Activated naive CD4-positive, alpha-beta T cell treated with anti-CD3 and anti-CD28 coated beads for 36 hours (primary cell): ENCODE data around the gene FBXO40. TPM values are rescaled to one million over a fixed set of nuclear protein-coding genes. Genes with fewer than 3 reads are reported as not detected.

Source experiments
- CTCF ChIA-PET: fragments of 350-600 bp; sonication (Branson Sonifier 250); formaldehyde crosslinking; loops from one replicate; lab custom pipeline; 2021; ENCODE audit warnings: antibody characterized with exemption; lab: Charles Lee
- DNase-seq: peaks from one replicate; pipeline ENCODE4 v3.0.0-alpha.2; 2020
- H3K27ac Mint-ChIP-seq: one replicate; pipeline ENCODE4 v1.8.0; 2021; ENCODE audit warnings: mild to moderate bottlenecking, mixed read lengths
- H3K27me3 Mint-ChIP-seq: one replicate; pipeline ENCODE4 v1.8.0; 2021; ENCODE audit warnings: low read depth, mixed read lengths
- H3K36me3 Mint-ChIP-seq: one replicate; pipeline ENCODE4 v1.8.0; 2021; ENCODE audit warnings: low read depth, mixed read lengths
- H3K4me1 Mint-ChIP-seq: one replicate; pipeline ENCODE4 v1.8.0; 2021; ENCODE audit warnings: low read depth, mixed read lengths
- H3K4me3 Mint-ChIP-seq: one replicate; pipeline ENCODE4 v1.8.0; 2021; ENCODE audit warnings: mild to moderate bottlenecking, moderate library complexity, mixed read lengths
- H3K9me3 Mint-ChIP-seq: one replicate; pipeline ENCODE4 v1.8.0; 2021; ENCODE audit warnings: mixed read lengths
- intact Hi-C: fragments of 100-400 bp; cut with micrococcal nuclease; formaldehyde crosslinking; loops from one replicate; pipeline ENCODE4 v1.15.1; 2023
- total RNA-seq, 2 experiments: library from RNA; stranded (reverse); gene quantifications; one replicate each; pipeline ENCODE4 v1.2.3, GENCODE V29; 2021

Gene FBXO40
- total RNA-seq, 2 experiments from 2014 or later: not detected

- Mint-ChIP-seq H3K36me3 (peaks cover 61% of the 10 kb centered on the region), H3K27me3 (no peaks in the 10 kb centered on the region), H3K27ac (peak overlapping the region; percentile 86), H3K9me3 (no peaks in the 10 kb centered on the region), H3K4me3 (peak overlapping the region; percentile 30), H3K4me1 (peaks cover 79% of the 10 kb centered on the region)
- DNase-seq: no peak
- intact Hi-C loops: loop anchor here (5.0 kb wide), 1 partner anchor 448 kb away; no protein-coding TSS in a partner anchor
- CTCF ChIA-PET: interaction anchor here (0.9 to 1.5 kb wide), 2 partner anchors 15 to 60 kb away, joined by 3 read pairs; no protein-coding TSS in a partner anchor
Observed at GRCh38 chr3:121654493-121655385, 61.6 kb downstream of the FBXO40 start.

DNA sequence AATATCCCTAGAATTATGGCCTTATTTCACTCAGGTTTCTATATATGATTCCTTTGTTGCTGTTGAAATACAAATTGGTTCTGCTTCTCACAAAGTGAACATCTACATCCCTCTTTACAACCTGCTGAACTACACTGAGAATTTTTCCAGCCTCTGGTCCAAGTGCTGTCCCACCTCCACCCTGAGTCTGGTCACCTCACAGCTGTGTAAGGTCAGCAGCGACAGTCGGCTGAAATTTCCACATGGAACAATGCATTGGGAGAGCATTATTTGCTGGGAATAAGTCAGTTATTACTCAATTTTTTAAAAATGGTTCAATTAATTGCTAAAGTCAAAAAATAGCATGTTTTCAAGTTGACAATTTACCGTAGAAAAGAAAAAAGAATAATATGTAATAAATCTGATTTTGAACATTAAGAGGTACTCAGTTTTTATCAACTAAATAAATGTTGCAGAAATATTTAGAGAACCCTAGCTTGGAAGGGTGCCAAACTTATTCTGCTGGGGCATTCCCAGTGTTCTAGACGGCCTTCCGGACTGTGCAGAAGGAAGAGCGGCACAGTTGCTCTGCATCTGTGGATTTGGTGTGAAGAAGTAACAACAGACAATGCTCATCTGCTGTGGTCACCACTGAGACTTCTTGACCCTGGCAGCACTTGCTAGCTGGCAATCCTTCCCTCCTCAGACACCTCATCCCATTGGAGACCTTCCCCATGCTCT lies 65.7 kb downstream of the FBXO40 start:
- CTCF ChIA-PET: interaction anchor here (0.5 to 1.3 kb wide), 2 partner anchors 9 to 112 kb away, joined by 3 to 4 read pairs; no protein-coding TSS in a partner anchor
- DNase-seq: no peak
- H3K36me3 Mint-ChIP-seq: peaks cover 41% of the 10 kb centered on the region
- no peaks in the 10 kb centered on the region for H3K9me3 Mint-ChIP-seq
- peaks cover 64% of the 10 kb centered on the region for H3K4me1 Mint-ChIP-seq
- H3K27ac Mint-ChIP-seq: peak overlapping the region; percentile 100
- no peaks in the 10 kb centered on the region for H3K27me3 Mint-ChIP-seq
- intact Hi-C loops: loop anchor here (5.0 kb wide), 1 partner anchor 443 kb away; no protein-coding TSS in a partner anchor
- H3K4me3 Mint-ChIP-seq: peak overlapping the region; percentile 99

GRCh38 chr3:121659586-121659985 lies 66.4 kb downstream of the FBXO40 start:
- intact Hi-C loops: loop anchor here (5.0 kb wide), 1 partner anchor 443 kb away; no protein-coding TSS in a partner anchor
- Mint-ChIP-seq H3K36me3 (peaks cover 40% of the 10 kb centered on the region), H3K27ac (peak overlapping the region; percentile 100), H3K4me3 (peak overlapping the region; percentile 99), H3K9me3 (no peaks in the 10 kb centered on the region), H3K4me1 (peaks cover 59% of the 10 kb centered on the region), H3K27me3 (no peaks in the 10 kb centered on the region)
- CTCF ChIA-PET: interaction anchor here (1.3 to 1.7 kb wide), 2 partner anchors 10 to 111 kb away, joined by 3 to 4 read pairs; no protein-coding TSS in a partner anchor
- no peak for DNase-seq

- Mint-ChIP-seq H3K4me3 (peak within 1 kb of the TSS; percentile 99), H3K9me3 (no peaks in the 10 kb centered on the region), H3K27ac (peak within 1 kb of the TSS; percentile 100), H3K36me3 (peaks cover 41% of the 10 kb centered on the region), H3K27me3 (no peaks in the 10 kb centered on the region), H3K4me1 (peaks cover 53% of the 10 kb centered on the region)
- CTCF ChIA-PET: interaction anchor here (1.3 to 1.7 kb wide), 3 partner anchors 9 to 112 kb away, joined by 3 to 4 read pairs (median 3); no protein-coding TSS in a partner anchor
- DNase-seq: peak; percentile 82
- intact Hi-C loops: loop anchor here (1.0 to 10.0 kb wide), 15 partner anchors 11 to 1566 kb away; partner anchors contain the start of genes EAF2, GOLGB1, GSK3B and GTF2E1
Observed at GRCh38 chr3:121660356-121661171, 67.4 kb downstream of the FBXO40 start, which contains the start of gene HCLS1. HCLS1 (minus strand) TSS chr3:121660903; CDS start chr3:121658347, 2,556 bp downstream.

- H3K9me3 Mint-ChIP-seq: no peaks in the 10 kb centered on the region
- H3K4me3 Mint-ChIP-seq: peak overlapping the region; percentile 99
- DNase-seq: no peak
- CTCF ChIA-PET: interaction anchor here (1.3 to 1.7 kb wide), 2 partner anchors 10 to 113 kb away, joined by 3 read pairs; no protein-coding TSS in a partner anchor
- H3K36me3 Mint-ChIP-seq: peaks cover 43% of the 10 kb centered on the region
- intact Hi-C loops: loop anchor here (2.0 to 10.0 kb wide), 6 partner anchors 485 to 1567 kb away; partner anchors contain the start of genes GSK3B, MIX23, NDUFB4 and SEC22A
- peak overlapping the region; percentile 100 for H3K27ac Mint-ChIP-seq
- H3K27me3 Mint-ChIP-seq: no peaks in the 10 kb centered on the region
- peaks cover 47% of the 10 kb centered on the region for H3K4me1 Mint-ChIP-seq
Observed at GRCh38 chr3:121661376-121661775, 68.2 kb downstream of the FBXO40 start.

DNA sequence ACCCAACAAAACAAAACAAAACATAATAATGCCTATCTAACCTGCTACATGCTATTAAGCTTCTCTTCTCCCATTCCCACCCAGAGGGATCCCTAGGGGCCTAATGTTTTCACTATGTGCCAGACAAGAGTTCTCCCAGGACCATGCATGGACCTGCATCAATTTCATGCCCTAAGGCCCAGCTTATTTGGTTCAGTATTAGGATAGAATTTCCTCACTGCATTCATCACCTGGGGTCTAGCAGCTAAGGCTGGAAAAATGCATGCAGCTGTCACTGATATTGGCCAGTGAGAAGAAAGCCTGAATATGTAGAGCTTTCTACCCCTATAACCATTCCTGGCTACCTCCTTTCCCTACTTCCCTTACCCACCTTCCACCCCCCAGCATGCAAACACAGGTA lies 69.6 kb downstream of the FBXO40 start:
- no peak overlapping the region for H3K27ac Mint-ChIP-seq
- H3K4me1 Mint-ChIP-seq: peaks cover 33% of the 10 kb centered on the region
- H3K9me3 Mint-ChIP-seq: no peaks in the 10 kb centered on the region
- intact Hi-C loops: loop anchor here (10.0 kb wide), 3 partner anchors 592 to 1568 kb away; partner anchors contain the start of genes GSK3B and SEC22A
- CTCF ChIA-PET: interaction anchor here (0.9 kb wide), 1 partner anchor 28 kb away, joined by 3 read pairs; no protein-coding TSS in a partner anchor
- no peaks in the 10 kb centered on the region for H3K27me3 Mint-ChIP-seq
- DNase-seq: no peak
- H3K4me3 Mint-ChIP-seq: no peak overlapping the region
- H3K36me3 Mint-ChIP-seq: peaks cover 36% of the 10 kb centered on the region

GRCh38 chr3:121663171-121663847 lies 70.1 kb downstream of the FBXO40 start:
- CTCF ChIA-PET: interaction anchor here (0.9 kb wide), 1 partner anchor 28 kb away, joined by 3 read pairs; no protein-coding TSS in a partner anchor
- Mint-ChIP-seq H3K9me3 (no peaks in the 10 kb centered on the region), H3K4me3 (no peak overlapping the region), H3K27me3 (no peaks in the 10 kb centered on the region), H3K4me1 (peaks cover 28% of the 10 kb centered on the region), H3K27ac (no peak overlapping the region), H3K36me3 (peaks cover 31% of the 10 kb centered on the region)
- DNase-seq: no peak
- intact Hi-C loops: loop anchor here (10.0 kb wide), 3 partner anchors 591 to 1569 kb away; partner anchors contain the start of genes GSK3B and SEC22A

DNA sequence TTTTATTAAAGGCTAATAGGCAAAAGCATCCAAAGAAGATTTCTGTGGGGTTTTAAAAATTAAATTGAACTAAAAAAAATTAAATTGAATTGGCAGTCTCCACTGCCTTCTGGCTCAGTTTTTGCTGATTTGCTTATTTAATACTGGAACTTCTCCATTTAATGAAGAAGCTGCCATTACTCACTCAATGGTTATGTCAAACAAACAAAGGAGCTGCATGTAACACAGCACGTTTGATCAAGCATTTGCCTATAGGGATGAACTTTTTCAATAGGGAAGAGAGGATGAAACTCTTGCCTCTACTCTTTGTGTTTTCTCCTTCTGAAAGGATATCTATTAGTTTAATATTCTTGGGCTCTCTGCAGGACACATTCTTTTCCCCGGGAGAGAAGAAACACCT lies 72.3 kb downstream of the FBXO40 start:
- H3K4me1 Mint-ChIP-seq: peaks cover 10% of the 10 kb centered on the region
- H3K4me3 Mint-ChIP-seq: no peak overlapping the region
- no peak for DNase-seq
- H3K27ac Mint-ChIP-seq: no peak overlapping the region
- H3K27me3 Mint-ChIP-seq: no peaks in the 10 kb centered on the region
- intact Hi-C loops: loop anchor here (10.0 kb wide), 3 partner anchors 589 to 1571 kb away; partner anchors contain the start of genes GSK3B and SEC22A
- CTCF ChIA-PET: no interaction called here
- no peaks in the 10 kb centered on the region for H3K9me3 Mint-ChIP-seq
- peaks cover 24% of the 10 kb centered on the region for H3K36me3 Mint-ChIP-seq

GRCh38 chr3:121667333-121667732 lies 74.2 kb downstream of the FBXO40 start:
- H3K27ac Mint-ChIP-seq: no peak overlapping the region
- intact Hi-C loops: loop anchor here (10.0 kb wide), 3 partner anchors 587 to 1573 kb away; partner anchors contain the start of genes GSK3B and SEC22A
- no peak overlapping the region for H3K4me3 Mint-ChIP-seq
- no peaks in the 10 kb centered on the region for H3K4me1 Mint-ChIP-seq
- H3K36me3 Mint-ChIP-seq: peaks cover 26% of the 10 kb centered on the region
- no peak for DNase-seq
- no peaks in the 10 kb centered on the region for H3K27me3 Mint-ChIP-seq
- H3K9me3 Mint-ChIP-seq: no peaks in the 10 kb centered on the region
- CTCF ChIA-PET: interaction anchor here (1.1 kb wide), 1 partner anchor 9 kb away, joined by 3 read pairs; no protein-coding TSS in a partner anchor

GRCh38 chr3:121670676-121671075 lies 77.5 kb downstream of the FBXO40 start:
- DNase-seq: no peak
- intact Hi-C loops: no loop called here
- no peaks in the 10 kb centered on the region for H3K9me3 Mint-ChIP-seq
- no peaks in the 10 kb centered on the region for H3K4me1 Mint-ChIP-seq
- no peak overlapping the region for H3K4me3 Mint-ChIP-seq
- CTCF ChIA-PET: no interaction called here
- H3K27me3 Mint-ChIP-seq: no peaks in the 10 kb centered on the region
- H3K36me3 Mint-ChIP-seq: peaks cover 29% of the 10 kb centered on the region
- H3K27ac Mint-ChIP-seq: no peak overlapping the region
